OCI-LY7 (cell line): ENCODE measurements around the gene KRT81. TPM values are rescaled to one million over a fixed set of nuclear protein-coding genes. Genes with fewer than 3 reads are reported as not detected.

Experiments used
- BruUV-seq: library from RNA; stranded (reverse); fragments of 400-500 nt; replicated peaks from 2 replicates; lab custom pipeline; 2021; lab: Mats Ljungman, UMichigan
- CTCF ChIA-PET: fragments of 300-600 bp; sonication (Branson Sonifier 250); formaldehyde crosslinking; loops from one replicate; lab custom pipeline; 2022; ENCODE audit warnings: antibody characterized with exemption; ENCODE audit not compliant: unreplicated experiment; lab: Charles Lee
- POLR2A ChIA-PET: fragments of 300-600 bp; sonication (Branson Sonifier 250); formaldehyde crosslinking; loops from one replicate; lab custom pipeline; 2022; ENCODE audit warnings: antibody characterized with exemption; lab: Charles Lee
- DNase-seq: peaks from one replicate; pipeline ENCODE4 v3.0.0-alpha.2; 2015; ENCODE audit warnings: low spot score
- H2AFZ ChIP-seq: fragments of 200-600 bp; sonication (generic), shearing (Covaris generic); 2 replicates; pipeline ENCODE4 v1.6.1; 2014; ENCODE audit warnings: mild to moderate bottlenecking, antibody characterized with exemption, low read length, moderate library complexity
- H3K27ac ChIP-seq: fragments of 200-600 bp; sonication (generic); 2 replicates; pipeline ENCODE4 v1.5.1; 2014; ENCODE audit warnings: mixed run types, low read depth, mild to moderate bottlenecking, moderate library complexity, low read length, inconsistent platforms; ENCODE audit not compliant: poor library complexity, severe bottlenecking
- H3K36me3 ChIP-seq: fragments of 200-600 bp; sonication (generic); 2 replicates; pipeline ENCODE4 v1.6.1; 2014; ENCODE audit warnings: mild to moderate bottlenecking, antibody characterized with exemption, low read length, moderate library complexity, mixed read lengths; ENCODE audit not compliant: insufficient read depth
- H3K4me1 ChIP-seq: fragments of 200-600 bp; sonication (generic); 2 replicates; pipeline ENCODE4 v1.5.1; 2014; ENCODE audit warnings: mild to moderate bottlenecking, low read length; ENCODE audit not compliant: insufficient read depth, poor library complexity, severe bottlenecking
- H3K4me2 ChIP-seq: fragments of 200-600 bp; sonication (generic); 2 replicates; pipeline ENCODE4 v1.6.1; 2014; ENCODE audit warnings: mild to moderate bottlenecking, low read length
- H3K4me3 ChIP-seq: fragments of 200-600 bp; sonication (generic); 2 replicates; pipeline ENCODE4 v1.5.1; 2014; ENCODE audit warnings: mild to moderate bottlenecking, low read depth, low read length; ENCODE audit not compliant: poor library complexity, severe bottlenecking
- H3K79me2 ChIP-seq: fragments of 200-600 bp; sonication (generic); 2 replicates; pipeline ENCODE4 v1.6.1; 2016; ENCODE audit warnings: low read depth, mild to moderate bottlenecking, low read length, moderate library complexity, mixed read lengths; ENCODE audit not compliant: insufficient read depth
- H3K9me2 ChIP-seq: fragments of 200-600 bp; sonication (generic); 2 replicates; pipeline ENCODE4 v1.6.1; 2016; ENCODE audit warnings: mild to moderate bottlenecking, low read length, mixed read lengths; ENCODE audit not compliant: insufficient read depth
- H3K9me3 ChIP-seq: fragments of 200-600 bp; sonication (generic); 2 replicates; pipeline ENCODE4 v1.6.1; 2014; ENCODE audit warnings: mild to moderate bottlenecking, mixed run types, low read length, mixed read lengths
- H4K20me1 ChIP-seq: fragments of 200-600 bp; sonication (generic); 2 replicates; pipeline ENCODE4 v1.6.1; 2014; ENCODE audit warnings: mild to moderate bottlenecking, antibody characterized with exemption, low read length, moderate library complexity, mixed read lengths; ENCODE audit not compliant: insufficient read depth
- CTCF ChIP-seq: fragments of 200-600 bp; sonication (generic); conservative IDR thresholded peaks from 2 replicates; pipeline ENCODE4 v1.5.1; 2014; ENCODE audit warnings: mild to moderate bottlenecking, antibody characterized with exemption, low read length, moderate library complexity, mixed read lengths
- EZH2phosphoT487 ChIP-seq: fragments of 200-600 bp; sonication (generic); IDR thresholded peaks from 2 replicates; pipeline ENCODE4 v1.6.1; 2018; ENCODE audit warnings: low read depth, borderline replicate concordance, mild to moderate bottlenecking, mixed run types, antibody characterized with exemption, low read length, moderate library complexity, mixed read lengths
- intact Hi-C: fragments of 100-400 bp; cut with micrococcal nuclease; formaldehyde crosslinking; loops from one replicate; pipeline ENCODE4 v1.10.0; 2022; ENCODE audit not compliant: unreplicated experiment
- total RNA-seq, 2 experiments: library from RNA; depleted of rRNA in 1 of 2; stranded (reverse); fragments of >200 nt in 1 of 2; shearing (Covaris generic) in 1 of 2; gene quantifications; 2 replicates each; pipeline ENCODE4 v1.2.3, GENCODE V29; 2014 to 2022

The KRT81 gene
- total RNA-seq, 2 experiments from 2014 or later = not detected

GRCh38 chr12:52296572-52297215 lies 5.4 kb upstream of the KRT81 start:
- Histone ChIP-seq H3K9me3 (no peaks in the 10 kb centered on the region), H3K27ac (no peak overlapping the region), H3K4me2 (no peak overlapping the region), H3K9me2 (no peaks in the 10 kb centered on the region), H2AFZ (no peak overlapping the region), H3K4me3 (no peak overlapping the region), H3K79me2 (no peaks in the 10 kb centered on the region), H4K20me1 (no peaks in the 10 kb centered on the region), H3K4me1 (no peaks in the 10 kb centered on the region), H3K36me3 (no peaks in the 10 kb centered on the region)
- no peak for DNase-seq
- BruUV-seq = no TSS peak
- intact Hi-C loops = no loop called here
- ChIA-PET CTCF (interaction anchor here (1.1 kb wide), 1 partner anchor 16 kb away, joined by 3 read pairs; no protein-coding TSS in a partner anchor), POLR2A (no interaction called here)
- TF ChIP-seq EZH2phosphoT487 (no peak), CTCF (no peak)

- CTCF ChIA-PET = interaction anchor here (0.6 kb wide), 1 partner anchor 9 kb away, joined by 3 read pairs; no protein-coding TSS in a partner anchor
- TF ChIP-seq EZH2phosphoT487 (no peak), CTCF (no peak)
- H3K9me3 ChIP-seq = no peaks in the 10 kb centered on the region
- H3K4me2 ChIP-seq = no peak overlapping the region
- H3K79me2 ChIP-seq = no peaks in the 10 kb centered on the region
- H3K4me1 ChIP-seq = no peaks in the 10 kb centered on the region
- POLR2A ChIA-PET = no interaction called here
- H2AFZ ChIP-seq = no peak overlapping the region
- H3K4me3 ChIP-seq = no peak overlapping the region
- H3K9me2 ChIP-seq = no peaks in the 10 kb centered on the region
- H4K20me1 ChIP-seq = no peaks in the 10 kb centered on the region
- BruUV-seq = no TSS peak
- DNase-seq = no peak
- H3K27ac ChIP-seq = no peak overlapping the region
- H3K36me3 ChIP-seq = no peaks in the 10 kb centered on the region
- intact Hi-C loops = no loop called here
Observed at GRCh38 chr12:52295663-52296062, 4.3 kb upstream of the KRT81 start.

- H3K4me1 ChIP-seq = no peaks in the 10 kb centered on the region
- POLR2A ChIA-PET = interaction anchor here (0.5 kb wide), 1 partner anchor 333 kb away, joined by 3 read pairs; no protein-coding TSS in a partner anchor
- CTCF ChIA-PET = no interaction called here
- H3K4me2 ChIP-seq = no peak overlapping the region
- DNase-seq = no peak
- intact Hi-C loops = no loop called here
- TF ChIP-seq CTCF (no peak), EZH2phosphoT487 (no peak)
- H4K20me1 ChIP-seq = no peaks in the 10 kb centered on the region
- no peaks in the 10 kb centered on the region for H3K36me3 ChIP-seq
- no peak overlapping the region for H3K4me3 ChIP-seq
- no peaks in the 10 kb centered on the region for H3K79me2 ChIP-seq
- no peaks in the 10 kb centered on the region for H3K9me2 ChIP-seq
- no peaks in the 10 kb centered on the region for H3K9me3 ChIP-seq
- H3K27ac ChIP-seq = no peak overlapping the region
- BruUV-seq = no TSS peak
- H2AFZ ChIP-seq = no peak overlapping the region
Observed at GRCh38 chr12:52294803-52295202, 3.5 kb upstream of the KRT81 start.
